A549 (cell line): ENCODE data around the gene PDE8A.

Experiments used
- CTCF ChIP-seq: fragments of >200 bp; sonication (Bioruptor Twin); formaldehyde crosslinking; IDR thresholded peaks from 3 replicates; pipeline ENCODE4 v1.5.1; 2016
- EHMT2 ChIP-seq: fragments of 200-600 bp; sonication (generic); IDR thresholded peaks from 2 replicates; pipeline ENCODE4 v1.6.1; 2016; ENCODE audit warnings: antibody characterized with exemption, low read depth, mild to moderate bottlenecking, moderate library complexity
- FOSL2 ChIP-seq, 2 experiments: fragments of 450-650 bp in 1 of 2; fragments of >200 bp in 1 of 2; sonication (Bioruptor Twin) in 1 of 2; formaldehyde crosslinking; IDR thresholded peaks; 2 replicates each; pipeline versions ENCODE4 v1.5.0 to v1.6.1; 2016 to 2020; ENCODE audit warnings: mild to moderate bottlenecking in 1 of 2, moderate library complexity in 1 of 2
- JUN ChIP-seq, 2 experiments: fragments of >200 bp; sonication (Bioruptor Twin); formaldehyde crosslinking; IDR thresholded peaks; 2 replicates in 1 of 2; 3 replicates in 1 of 2; pipeline ENCODE4 v1.6.1; 2016 to 2017
- MAX ChIP-seq: IDR thresholded peaks from 2 replicates; pipeline ENCODE4 v1.6.1; 2012
- NR3C1 ChIP-seq: fragments of >200 bp; sonication (Bioruptor Twin); formaldehyde crosslinking; IDR thresholded peaks from 3 replicates; pipeline ENCODE4 v1.6.1; 2017
- PBX3 ChIP-seq: IDR thresholded peaks from 2 replicates; pipeline ENCODE4 v1.6.1; 2012
- PHF8 ChIP-seq: fragments of 200-600 bp; sonication (generic); IDR thresholded peaks from 2 replicates; pipeline ENCODE4 v1.6.1; 2016; ENCODE audit warnings: low read depth, mild to moderate bottlenecking, antibody characterized with exemption, moderate library complexity, borderline replicate concordance
- POLR2A ChIP-seq: IDR thresholded peaks from 2 replicates; pipeline ENCODE4 v1.6.1; 2012; ENCODE audit warnings: mild to moderate bottlenecking, low read length
- RAD21 ChIP-seq, 2 experiments: fragments of >200 bp in 1 of 2; sonication (Bioruptor Twin) in 1 of 2; formaldehyde crosslinking in 1 of 2; IDR thresholded peaks in 1 of 2; conservative IDR thresholded peaks in 1 of 2; 2 replicates in 1 of 2; 3 replicates in 1 of 2; pipeline ENCODE4 v1.6.1; 2012 to 2018; ENCODE audit warnings: inconsistent platforms in 1 of 2

- TF ChIP-seq MAX (no peak), CTCF (no peak), POLR2A (no peak), RAD21 (conservative IDR thresholded peaks at IDR 0.05 in 1 of 2, IDR thresholded peaks at IDR 0.05 in 1 of 2) (no peak), PBX3 (no peak), EHMT2 (no peak), PHF8 (no peak), JUN (IDR thresholded peaks at IDR 0.05) (no peak), FOSL2 (IDR thresholded peaks at IDR 0.05) (no peak), FOSL2 (CRISPR knock-in tag; IDR thresholded peaks at IDR 0.05) (no peak), NR3C1 (no peak)
Observed at GRCh38 chr15:85071061-85071460, 89.4 kb downstream of the PDE8A start.
